GM18508 (cell line): ENCODE results near the gene ERG28.
"Not testable (repeated sequence)": the region's sequence is repeated elsewhere in the genome, so short reads cannot be mapped to it uniquely, and the experiment has no call there.

ENCODE experiments used
- ATAC-seq: cut with Tn5 transposase; IDR thresholded peaks from one replicate; pipeline ENCODE4 v1.9.1; 2021; ENCODE audit warnings: moderate number of reproducible peaks; ENCODE audit not compliant: insufficient read depth, unreplicated experiment

ERG28 gene

GRCh38 chr14:75627406-75627805 lies 33.3 kb downstream of the ERG28 start:
- no peak for ATAC-seq

- ATAC-seq: no peak
Measured at GRCh38 chr14:75626863-75627262, 33.8 kb downstream of the ERG28 start.

GRCh38 chr14:75626396-75626795 lies 34.3 kb downstream of the ERG28 start:
- ATAC-seq: no peak

GRCh38 chr14:75625034-75625433 lies 35.6 kb downstream of the ERG28 start:
- ATAC-seq: no peak

GRCh38 chr14:75619548-75619947 lies 41.1 kb downstream of the ERG28 start:
- ATAC-seq: no peak

GRCh38 chr14:75615200-75615599 lies 45.5 kb downstream of the ERG28 start:
- no peak for ATAC-seq

GRCh38 chr14:75614179-75614578 lies 46.5 kb downstream of the ERG28 start:
- no peak for ATAC-seq

GRCh38 chr14:75612157-75612556 lies 48.5 kb downstream of the ERG28 start:
- ATAC-seq: no peak

GRCh38 chr14:75610834-75611233 lies 49.8 kb downstream of the ERG28 start:
- ATAC-seq: no peak

GRCh38 chr14:75609606-75610475 lies 50.8 kb downstream of the ERG28 start:
- no peak for ATAC-seq

GRCh38 chr14:75609116-75609515 lies 51.6 kb downstream of the ERG28 start:
- no peak for ATAC-seq

- ATAC-seq: no peak
Measured at GRCh38 chr14:75607842-75608640, 52.6 kb downstream of the ERG28 start.

GRCh38 chr14:75607044-75607443 lies 53.6 kb downstream of the ERG28 start:
- ATAC-seq: no peak

- ATAC-seq: no peak
Measured at GRCh38 chr14:75605916-75606315, 54.8 kb downstream of the ERG28 start.

GRCh38 chr14:75604979-75605851 lies 55.5 kb downstream of the ERG28 start:
- ATAC-seq: no peak

GRCh38 chr14:75602503-75602902 lies 58.2 kb downstream of the ERG28 start:
- ATAC-seq: no peak

GRCh38 chr14:75601061-75601460 lies 59.6 kb downstream of the ERG28 start:
- not testable (repeated sequence) for ATAC-seq

- ATAC-seq: not testable (repeated sequence)
Measured at GRCh38 chr14:75600100-75600499, 60.6 kb downstream of the ERG28 start.
